BJ (cell line): Measurements from ENCODE around the gene CDAN1. TPM values are rescaled to one million over a fixed set of nuclear protein-coding genes. Genes with fewer than 3 reads are reported as not detected.

ENCODE experiments used
- CTCF ChIA-PET: fragments of 350-600 bp; formaldehyde crosslinking; extraction: SDS; loops from one replicate; lab custom pipeline; 2021; ENCODE audit warnings: antibody characterized with exemption, inconsistent platforms; lab: Yijun Ruan, JAX
- POLR2A ChIA-PET: fragments of 300-600 bp; sonication (Branson Sonifier 250); formaldehyde crosslinking; extraction: SDS; loops from one replicate; lab custom pipeline; 2021; ENCODE audit warnings: antibody characterized with exemption; lab: Charles Lee
- DNase-seq: peaks from one replicate; pipeline ENCODE4 v3.0.0-alpha.2; 2011; ENCODE audit warnings: low read depth
- H3K27me3 ChIP-seq: 2 replicates; pipeline ENCODE4 v1.6.0; 2011; ENCODE audit warnings: low read length; ENCODE audit not compliant: control insufficient read depth, insufficient read depth
- H3K36me3 ChIP-seq: 2 replicates; pipeline ENCODE4 v1.5.1; 2011; ENCODE audit warnings: low read length; ENCODE audit not compliant: control insufficient read depth, insufficient read depth
- H3K4me3 ChIP-seq: 2 replicates; pipeline ENCODE4 v1.5.1; 2011; ENCODE audit warnings: low read depth, mild to moderate bottlenecking, control low read depth, low read length
- CTCF ChIP-seq: IDR thresholded peaks from 2 replicates; pipeline ENCODE4 v1.5.1; 2011; ENCODE audit warnings: low read depth, mild to moderate bottlenecking, control low read depth, inconsistent platforms, low read length, moderate library complexity; ENCODE audit not compliant: insufficient read depth
- polyA plus RNA-seq: library from polyadenylated mRNA; depleted of rRNA; stranded (reverse); fragments of >200 nt; gene quantifications from 2 replicates; pipeline ENCODE4 v1.2.3, GENCODE V29; 2011

CDAN1 gene
- polyA plus RNA-seq, 1 experiment = 4.3 TPM

DNA sequence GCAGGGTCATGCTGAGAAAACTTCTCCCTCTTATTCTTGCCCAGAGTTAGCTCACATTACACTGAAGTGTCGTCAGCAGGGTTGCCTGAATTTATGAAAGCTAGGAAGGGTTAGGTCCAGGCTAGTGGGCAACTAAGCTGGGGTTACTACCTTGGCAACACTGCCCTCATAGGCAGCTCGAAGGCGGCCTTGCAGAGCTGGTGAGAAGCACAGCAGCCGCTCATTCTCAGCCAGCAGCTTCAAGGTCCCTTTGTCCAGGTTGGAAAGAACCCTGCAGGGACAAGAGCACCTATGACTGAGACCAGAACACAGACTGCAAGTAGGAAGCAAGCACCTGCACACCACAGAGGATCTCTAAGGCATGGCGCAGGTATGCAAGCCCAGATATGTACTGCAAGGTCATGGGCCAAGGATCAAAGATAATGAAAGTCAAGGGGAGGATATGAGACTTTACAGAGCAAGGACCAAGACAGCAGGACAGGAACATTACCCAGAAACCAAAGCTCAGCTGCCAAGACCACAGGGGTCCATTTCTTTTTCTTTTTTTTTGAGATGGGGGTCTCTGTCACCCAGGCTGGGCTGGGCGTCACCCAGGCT is 2.8 kb downstream of the CDAN1 start:
- DNase-seq = no peak
- CTCF ChIA-PET = interaction anchor here (0.6 kb wide), 1 partner anchor 193 kb away, joined by 3 read pairs; no protein-coding TSS in a partner anchor
- Histone ChIP-seq H3K27me3 (no peaks in the 10 kb centered on the region), H3K36me3 (peaks cover 27% of the 10 kb centered on the region), H3K4me3 (no peak overlapping the region)
- POLR2A ChIA-PET = no interaction called here
- TF ChIP-seq CTCF = no peak

DNA sequence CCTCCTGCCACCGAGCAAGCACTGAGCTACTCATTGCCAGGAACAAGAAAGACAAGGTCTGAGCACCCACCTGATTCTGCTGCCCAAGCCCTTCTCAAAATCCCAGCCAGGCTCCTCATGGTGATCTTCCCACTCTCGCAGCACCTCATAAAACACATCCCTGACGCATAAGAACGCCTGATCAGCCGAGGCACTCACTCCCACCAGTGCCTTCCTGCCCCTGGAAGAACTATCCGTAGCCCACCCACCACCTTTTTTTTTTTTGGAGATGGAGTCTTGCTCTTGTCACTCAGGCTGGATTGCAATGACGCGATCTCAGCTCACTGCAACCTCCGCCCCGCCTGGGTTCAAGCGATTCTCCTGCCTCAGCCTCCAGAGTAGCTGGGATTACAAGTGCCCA is 3.9 kb downstream of the CDAN1 start:
- TF ChIP-seq CTCF = no peak
- DNase-seq = no peak
- ChIA-PET CTCF (no interaction called here), POLR2A (no interaction called here)
- Histone ChIP-seq H3K36me3 (peaks cover 31% of the 10 kb centered on the region), H3K27me3 (no peaks in the 10 kb centered on the region), H3K4me3 (no peak overlapping the region)

DNA sequence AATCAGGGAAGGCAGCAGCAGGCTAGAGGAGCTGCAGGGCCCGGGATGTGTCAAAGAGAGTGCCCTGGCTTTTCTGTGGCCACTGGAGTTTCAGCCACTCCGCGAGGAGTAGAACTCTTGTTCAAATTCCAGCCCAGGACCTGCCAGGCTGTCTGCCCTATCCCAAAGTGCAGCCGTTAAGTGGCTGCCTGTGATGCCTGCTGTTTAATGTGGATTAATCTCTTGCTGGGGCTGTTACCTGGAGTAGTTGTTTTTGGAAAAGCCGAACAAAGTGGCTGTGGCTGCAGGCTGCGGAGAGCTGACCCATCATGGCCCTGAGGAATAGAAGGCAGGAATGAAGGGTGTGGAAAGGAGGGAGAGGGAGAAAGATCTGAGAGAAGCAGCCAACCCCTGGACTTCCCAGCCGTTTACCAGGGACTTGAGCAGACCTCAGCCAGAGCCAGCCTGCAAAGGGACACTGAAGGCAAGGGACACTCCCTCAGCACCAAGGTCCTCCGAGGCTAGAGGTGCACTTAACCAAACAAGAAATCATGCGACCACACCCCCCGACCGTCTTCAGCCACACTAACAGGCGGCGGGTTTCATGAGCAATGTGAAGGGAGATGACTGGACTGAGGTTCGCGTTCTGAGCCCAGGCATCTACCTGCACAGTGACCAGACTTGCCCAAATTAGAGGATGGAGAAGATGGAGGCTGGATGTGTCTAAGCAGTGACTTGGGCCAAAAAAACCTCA is 4.7 kb downstream of the CDAN1 start:
- H3K4me3 ChIP-seq = no peak overlapping the region
- CTCF ChIA-PET = interaction anchor here (0.9 kb wide), 1 partner anchor 28 kb away, joined by 3 read pairs; no protein-coding TSS in a partner anchor
- POLR2A ChIA-PET = no interaction called here
- no peaks in the 10 kb centered on the region for H3K27me3 ChIP-seq
- TF ChIP-seq CTCF = no peak
- peaks cover 36% of the 10 kb centered on the region for H3K36me3 ChIP-seq
- DNase-seq = no peak

DNA sequence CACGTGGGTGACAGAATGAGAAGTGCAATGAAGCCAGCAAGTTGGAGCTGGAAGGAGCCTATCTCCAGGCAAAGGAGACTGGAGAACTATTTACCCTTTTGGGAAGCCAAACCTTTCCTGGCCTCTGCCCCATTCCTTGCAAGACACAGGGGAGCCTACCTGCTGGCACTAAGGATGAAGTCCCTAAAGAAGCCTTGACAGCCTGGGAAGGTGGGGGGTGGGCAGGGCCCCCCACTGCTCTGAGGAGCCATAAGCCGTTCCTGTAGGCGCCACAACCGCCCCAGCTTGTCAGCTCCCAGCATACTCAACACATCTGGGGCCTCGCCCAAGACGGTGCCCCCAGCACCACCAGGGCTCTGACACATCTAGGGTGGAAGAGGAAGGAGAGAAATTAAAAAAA is 5.5 kb downstream of the CDAN1 start:
- Histone ChIP-seq H3K4me3 (no peak overlapping the region), H3K36me3 (peaks cover 38% of the 10 kb centered on the region), H3K27me3 (no peaks in the 10 kb centered on the region)
- CTCF ChIA-PET = interaction anchor here (0.9 kb wide), 1 partner anchor 27 kb away, joined by 3 read pairs; no protein-coding TSS in a partner anchor
- no peak for TF ChIP-seq CTCF
- POLR2A ChIA-PET = no interaction called here
- DNase-seq = no peak

- no peaks in the 10 kb centered on the region for H3K27me3 ChIP-seq
- no peak for DNase-seq
- H3K4me3 ChIP-seq = no peak overlapping the region
- no peak for TF ChIP-seq CTCF
- ChIA-PET POLR2A (no interaction called here), CTCF (no interaction called here)
- peaks cover 44% of the 10 kb centered on the region for H3K36me3 ChIP-seq
These were observed 6.4 kb downstream of the CDAN1 start for GRCh38 chr15:42730536-42730935.
